ENCODE data around the gene NCKAP5. TPM values are rescaled to one million over a fixed set of nuclear protein-coding genes. Genes with fewer than 3 reads are reported as not detected.

NCKAP5 gene
- total and polyA plus RNA-seq, 2 of the 13 experiments (the other 11 are each of a cell fraction or from before 2014, with no cell fraction given): 0.01 TPM; not detected in 1

GRCh38 chr2:132669908-132670495 lies 898.3 kb downstream of the NCKAP5 start, which contains the start of gene LYPD1 (continued):
- TF ChIP-seq CSRNP2 (CRISPR knock-in tag; conservative IDR thresholded peaks at IDR 0.05; ENCODE audit: low read depth) (no peak), MLLT10 (CRISPR knock-in tag; IDR thresholded peaks at IDR 0.05) (no peak), ETV5 (CRISPR knock-in tag; IDR thresholded peaks at IDR 0.05; ENCODE audit: borderline replicate concordance) (no peak), ZNF136 (CRISPR knock-in tag; IDR thresholded peaks at IDR 0.05; ENCODE audit: low read depth) (no peak), GLMP (CRISPR knock-in tag; IDR thresholded peaks at IDR 0.05; ENCODE audit: borderline replicate concordance) (no peak)

GRCh38 chr2:132668987-132669907 lies 899.0 kb downstream of the NCKAP5 start:
- H3K9me3 ChIP-seq (ENCODE audit: low read length): no peaks in the 10 kb centered on the region
- no peaks in the 10 kb centered on the region for H3K4me1 ChIP-seq (ENCODE audit: insufficient read depth, low read length)
- in situ Hi-C loops (cut with HindIII; ENCODE audit: extremely low pct_ligation_motif_present, low pct_unique_long_range_greater_than_20kb) (loop anchor here (25.0 kb wide), 1 partner anchor 493 kb away; no protein-coding TSS in a partner anchor), intact Hi-C loops (cut with micrococcal nuclease; ENCODE audit: unreplicated experiment) (no loop called here)
- H2AFZ ChIP-seq (ENCODE audit: low read length): no peak overlapping the region
- ChIA-PET POLR2A (no interaction called here), CTCF (ENCODE audit: low intra/inter-chr PET ratio, low total read pairs) (no interaction called here)
- whole genome bisulfite sequencing (ENCODE audit: low lambda C conversion rate): 12% methylated on average over 43 of the region's 80 CpGs
- DNase-seq (ENCODE audit: low spot score) (no peak), FAIRE-seq (no peak), ATAC-seq (peak; percentile 46)
- no peaks in the 10 kb centered on the region for H4K20me1 ChIP-seq (ENCODE audit: insufficient read depth, low read length)
- H3K9ac ChIP-seq (ENCODE audit: insufficient read depth, low read depth, low read length): no peak overlapping the region
- peak; percentile 54; the same call in 1 of the 2 replicates for TF ChIP-seq EZH2 (conservative IDR thresholded peaks at IDR 0.05; ENCODE audit: low read depth, low read length)
- TF ChIP-seq ZNF605 (CRISPR knock-in tag; IDR thresholded peaks at IDR 0.05): no peak
- no TSS peak for BruUV-seq (replicated peaks)
- H3K27ac ChIP-seq (ENCODE audit: extremely low read length, insufficient read depth, low read length): no peak overlapping the region
- no peak overlapping the region for H3K4me2 ChIP-seq (ENCODE audit: low read depth, low read length)
- no peaks in the 10 kb centered on the region for H3K36me3 ChIP-seq (replicated peaks in 1 of 2; ENCODE audit: control insufficient read depth in 1 of 2, insufficient read depth in 2 of 2, low read length in 2 of 2)
- no peaks in the 10 kb centered on the region for H3K79me2 ChIP-seq (ENCODE audit: insufficient read depth, low read length)
- H3K27me3 ChIP-seq (ENCODE audit: control insufficient read depth in 1 of 2, insufficient read depth in 2 of 2, low read length in 2 of 2): peaks cover 8 to 41% of the 10 kb centered on the region in 2 experiments; a peak in 4 of 5 replicates
- no peak overlapping the region for H3K4me3 ChIP-seq (replicated peaks in 1 of 3; ENCODE audit: insufficient read depth in 1 of 3, low read depth in 2 of 3, low read length in 3 of 3)

Data from HepG2 (cell line).